Uterus (tissue), 4 donors: ENCODE measurements around the gene THRB. TPM values are rescaled to one million over a fixed set of nuclear protein-coding genes. Genes with fewer than 3 reads are reported as not detected.

Source experiments
- DNase-seq, 2 donors: peaks; one replicate each; pipeline ENCODE4 v3.0.0-alpha.2; 2019 to 2020
- H3K27ac ChIP-seq, 2 donors: fragments of 200-600 bp; sonication (generic); 1 replicate in 1 of 2; 2 replicates in 1 of 2; pipeline ENCODE4 v1.5.1; 2016 to 2018
- H3K27me3 ChIP-seq, 2 donors: fragments of 200-600 bp; sonication (generic); one replicate each; pipeline ENCODE4 v1.5.1; 2018 to 2019; ENCODE audit warnings: control low read depth in 1 of 2
- H3K36me3 ChIP-seq, 2 donors: fragments of 200-600 bp; sonication (generic); one replicate each; pipeline ENCODE4 v1.5.1; 2019; ENCODE audit warnings: control low read depth in 1 of 2
- H3K4me1 ChIP-seq, 2 donors: fragments of 200-600 bp; sonication (generic); one replicate each; pipeline ENCODE4 v1.5.1; 2018 to 2019; ENCODE audit warnings: control low read depth in 1 of 2
- H3K4me3 ChIP-seq, 2 donors: fragments of 200-600 bp; sonication (generic); 1 replicate in 1 of 2; 2 replicates in 1 of 2; pipeline ENCODE4 v1.5.1; 2018 to 2019; ENCODE audit warnings: mild to moderate bottlenecking in 1 of 2
- H3K9me3 ChIP-seq, 2 donors: fragments of 200-600 bp; sonication (generic); one replicate each; pipeline ENCODE4 v1.5.1; 2019; ENCODE audit warnings: control low read depth in 1 of 2
- CTCF ChIP-seq, 4 experiments: fragments of 200-600 bp in 2 of 4; fragments of 450-650 bp in 2 of 4; sonication (generic) in 2 of 4; IDR thresholded peaks; one replicate each; pipeline ENCODE4 v1.5.1; 2016 to 2019; ENCODE audit warnings: antibody characterized with exemption in 4 of 4, mild to moderate bottlenecking in 2 of 4, moderate library complexity in 1 of 4
- POLR2A ChIP-seq, 2 donors: fragments of 450-650 bp; IDR thresholded peaks; one replicate each; pipeline ENCODE4 v1.6.1; 2016; ENCODE audit warnings: antibody characterized with exemption in 2 of 2, mild to moderate bottlenecking in 1 of 2, moderate library complexity in 1 of 2
- intact Hi-C: fragments of 100-400 bp; cut with DNase I; formaldehyde crosslinking; loops from one replicate; pipeline ENCODE4 v1.15.1; 2023; ENCODE audit warnings: low total_unique reads
- total RNA-seq, 4 donors: library from RNA; depleted of rRNA in 3 of 4; stranded (reverse); fragments of >200 nt in 3 of 4; gene quantifications; one replicate each; pipeline versions ENCODE4 v1.1.0 to v1.2.4, GENCODE V29; 2014 to 2023
- donor health status: DM: yes; HTN: yes; CAD: no.

The THRB gene
- total RNA-seq, 4 donors from 2014 or later, result 4.6 to 38.2 (median 17.3) TPM

- H3K4me3 ChIP-seq, result no peak overlapping the region
- no peak overlapping the region for H3K27ac ChIP-seq
- H3K4me1 ChIP-seq, result no peaks in the 10 kb centered on the region
- intact Hi-C loops, result no loop called here
- no peaks in the 10 kb centered on the region for H3K9me3 ChIP-seq
- DNase-seq, result no peak
- no peaks in the 10 kb centered on the region for H3K36me3 ChIP-seq
- no peak for TF ChIP-seq CTCF (IDR thresholded peaks at IDR 0.05)
- TF ChIP-seq POLR2A (IDR thresholded peaks at IDR 0.05), result no peak
- H3K27me3 ChIP-seq, result no peaks in the 10 kb centered on the region
Observed at GRCh38 chr3:24533561-24534193, 39.0 kb upstream of the THRB start.

- Histone ChIP-seq H3K4me3 (no peak overlapping the region), H3K27me3 (no peaks in the 10 kb centered on the region), H3K9me3 (no peaks in the 10 kb centered on the region), H3K4me1 (no peaks in the 10 kb centered on the region), H3K27ac (no peak overlapping the region), H3K36me3 (no peaks in the 10 kb centered on the region)
- DNase-seq, result no peak
- intact Hi-C loops, result no loop called here
- TF ChIP-seq CTCF (IDR thresholded peaks at IDR 0.05), result no peak
Observed at GRCh38 chr3:24530471-24530870, 35.8 kb upstream of the THRB start.

GRCh38 chr3:24529210-24529609 lies 34.6 kb upstream of the THRB start:
- TF ChIP-seq POLR2A (IDR thresholded peaks at IDR 0.05), result no peak
- TF ChIP-seq CTCF (IDR thresholded peaks at IDR 0.05), result no peak
- intact Hi-C loops, result no loop called here

GRCh38 chr3:24526640-24527212 lies 32.1 kb upstream of the THRB start:
- no peak overlapping the region for H3K4me3 ChIP-seq
- no peaks in the 10 kb centered on the region for H3K9me3 ChIP-seq
- H3K27ac ChIP-seq, result no peak overlapping the region
- intact Hi-C loops, result no loop called here
- DNase-seq, result no peak
- no peaks in the 10 kb centered on the region for H3K27me3 ChIP-seq
- no peaks in the 10 kb centered on the region for H3K4me1 ChIP-seq
- TF ChIP-seq CTCF (IDR thresholded peaks at IDR 0.05) (no peak), POLR2A (IDR thresholded peaks at IDR 0.05) (no peak)
- H3K36me3 ChIP-seq, result no peaks in the 10 kb centered on the region

More at GRCh38 chr3:24529210-24529609, 34.6 kb upstream of the THRB start:
- H3K9me3 ChIP-seq, result no peaks in the 10 kb centered on the region
- DNase-seq, result no peak
- H3K27ac ChIP-seq, result no peak overlapping the region
- no peak overlapping the region for H3K4me3 ChIP-seq
- no peaks in the 10 kb centered on the region for H3K27me3 ChIP-seq
- H3K36me3 ChIP-seq, result no peaks in the 10 kb centered on the region
- H3K4me1 ChIP-seq, result no peaks in the 10 kb centered on the region

GRCh38 chr3:24525557-24525956 lies 30.9 kb upstream of the THRB start:
- no peak for DNase-seq
- H3K9me3 ChIP-seq, result no peaks in the 10 kb centered on the region
- TF ChIP-seq CTCF (IDR thresholded peaks at IDR 0.05) (no peak), POLR2A (IDR thresholded peaks at IDR 0.05) (no peak)
- no peaks in the 10 kb centered on the region for H3K36me3 ChIP-seq
- no peaks in the 10 kb centered on the region for H3K27me3 ChIP-seq
- intact Hi-C loops, result no loop called here
- H3K4me1 ChIP-seq, result no peaks in the 10 kb centered on the region
- no peak overlapping the region for H3K4me3 ChIP-seq
- H3K27ac ChIP-seq, result no peak overlapping the region
